ENCODE measurements around the gene KRT39. TPM values are rescaled to one million over a fixed set of nuclear protein-coding genes. Genes with fewer than 3 reads are reported as not detected.

Gene KRT39
- total RNA-seq (2022; extraction: Qiagen RNA extraction): not detected in 5 replicates

DNA sequence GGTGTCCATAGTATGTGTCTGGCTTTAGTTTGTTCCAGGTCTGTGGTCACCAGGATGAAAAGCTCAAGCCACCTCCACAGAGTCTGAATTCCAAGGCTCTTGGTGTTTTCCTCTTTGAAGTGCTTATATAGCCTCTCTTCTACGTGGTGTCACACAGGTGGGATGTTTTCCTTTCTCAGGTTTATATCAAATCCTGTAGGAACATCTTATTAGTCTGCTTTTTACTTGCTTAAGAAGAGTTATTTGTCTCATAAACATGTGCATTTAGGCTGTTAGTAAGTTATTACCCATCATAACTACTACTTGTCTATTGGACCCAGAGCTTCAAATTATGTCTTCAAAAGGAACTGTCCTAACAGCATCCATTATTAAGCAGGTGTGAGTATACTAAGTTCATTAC, at the start of gene KRT39:
TSS of gene KRT39 (minus strand) at position 101 of the 400 bp plus-strand sequence. CDS start at position 9, 92 bp downstream.

DNA sequence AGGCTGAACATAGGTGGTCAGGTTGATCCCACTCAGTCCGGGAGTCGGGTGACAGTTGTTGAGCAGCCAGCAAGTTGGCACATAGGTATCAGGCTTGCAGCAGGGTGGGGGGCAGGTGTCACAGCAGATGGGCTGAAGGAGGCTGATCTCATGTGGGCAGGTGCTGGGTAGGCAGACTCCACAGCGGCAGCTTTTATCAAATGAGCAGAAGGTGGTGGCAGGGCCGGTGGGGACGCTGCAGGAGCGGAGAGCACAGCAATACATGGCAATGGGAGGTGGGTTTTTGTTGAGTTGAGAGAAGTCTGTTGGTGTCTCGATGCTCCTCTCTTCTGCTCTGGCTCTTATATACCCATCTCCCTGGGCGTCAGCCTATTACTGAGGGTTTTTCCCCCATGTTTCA, 42.1 kb upstream of the KRT39 start, which contains the start of gene KRTAP3-1:
TSS of gene KRTAP3-1 (minus strand) at position 318 of the 400 bp plus-strand sequence. CDS start at position 264, 54 bp downstream.

DNA sequence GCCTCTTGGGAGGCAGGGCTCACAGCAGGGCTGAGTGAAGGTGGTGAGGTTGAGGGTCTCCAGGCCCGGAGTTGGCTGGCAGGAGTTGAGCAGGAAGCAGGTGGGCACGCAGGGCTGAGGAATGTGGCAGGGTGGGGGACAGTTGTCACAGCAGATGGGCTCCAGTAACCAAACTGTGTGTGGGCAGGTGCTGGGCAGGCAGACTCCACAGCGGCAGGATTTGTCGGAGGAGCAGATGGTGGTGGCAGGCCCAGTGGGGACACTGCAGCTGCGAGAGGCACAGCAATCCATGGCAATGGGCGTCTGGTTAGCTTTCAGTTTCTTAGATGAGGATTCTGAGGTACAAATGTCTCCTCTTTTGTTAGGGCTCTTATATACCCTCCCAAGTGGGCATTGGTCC, 32.8 kb upstream of the KRT39 start, which contains the start of gene KRTAP3-2:
TSS of gene KRTAP3-2 (minus strand) at position 344 of the 400 bp plus-strand sequence. CDS start at position 291, 53 bp downstream.

DNA sequence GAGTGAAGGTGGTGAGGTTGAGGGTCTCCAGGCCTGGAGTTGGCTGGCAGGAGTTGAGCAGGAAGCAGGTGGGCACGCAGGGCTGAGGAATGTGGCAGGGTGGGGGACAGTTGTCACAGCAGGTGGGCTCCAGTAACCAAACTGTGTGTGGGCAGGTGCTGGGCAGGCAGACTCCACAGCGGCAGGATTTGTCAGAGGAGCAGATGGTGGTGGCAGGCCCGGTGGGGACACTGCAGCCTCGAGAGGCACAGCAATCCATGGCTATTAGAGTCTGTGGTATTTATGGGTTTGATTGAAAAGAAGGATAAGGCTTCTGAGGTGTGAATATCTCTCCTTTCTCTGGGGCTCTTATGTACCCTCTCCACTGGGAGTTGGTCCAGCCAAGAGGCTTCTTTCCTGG, 27.1 kb upstream of the KRT39 start, which contains the start of gene KRTAP3-3:
TSS of gene KRTAP3-3 (minus strand) at position 326 of the 400 bp plus-strand sequence. CDS start at position 259, 67 bp downstream.

GRCh38 chr17:40984226-40984625, 17.5 kb upstream of the KRT39 start, which contains the start of gene KRT40:
KRT40 (minus strand) TSS chr17:40984326; CDS start chr17:40984273, 53 bp downstream.

GRCh38 chr17:40937384-40937819, 29.3 kb downstream of the KRT39 start, which contains the start of gene KRT23:
KRT23 (minus strand) TSS chr17:40937646; CDS start chr17:40936603, 1,043 bp downstream.

Other genes with a start within 250 kb of the KRT39 start
- not detected in 5 replicates for gene KRT25, start 211.6 kb downstream of the KRT39 start, total RNA-seq (2022; extraction: Qiagen RNA extraction)
- not detected in 5 replicates for gene KRT26, start 194.7 kb downstream of the KRT39 start, total RNA-seq (2022; extraction: Qiagen RNA extraction)
- gene KRT27, start 184.4 kb downstream of the KRT39 start, total RNA-seq (2022; extraction: Qiagen RNA extraction): 0.19 TPM in 1 of 5 replicates, not detected in the others
- not detected in 5 replicates for gene KRT28, start 167.0 kb downstream of the KRT39 start, total RNA-seq (2022; extraction: Qiagen RNA extraction)
- gene KRT10, start 144.3 kb downstream of the KRT39 start, total RNA-seq (2022; extraction: Qiagen RNA extraction): 70.6 to 111 TPM (median 103 TPM) in 5 replicates
- gene KRT12, start 99.7 kb downstream of the KRT39 start, total RNA-seq (2022; extraction: Qiagen RNA extraction): not detected in 5 replicates
- gene KRT20, start 81.7 kb downstream of the KRT39 start, total RNA-seq (2022; extraction: Qiagen RNA extraction): 0.17 to 0.45 TPM (median 0.26 TPM) in 5 replicates
- 0.08 to 0.15 TPM (median 0.08 TPM) in 3 of 5 replicates, not detected in the others for gene KRT23, start 29.3 kb downstream of the KRT39 start, total RNA-seq (2022; extraction: Qiagen RNA extraction)
- not detected in 5 replicates for gene KRT40, start 17.4 kb upstream of the KRT39 start, total RNA-seq (2022; extraction: Qiagen RNA extraction)
- gene KRTAP3-3, start 27.2 kb upstream of the KRT39 start, total RNA-seq (2022; extraction: Qiagen RNA extraction): not detected in 5 replicates
- 0.22 to 0.42 TPM (median 0.37 TPM) in 3 of 5 replicates, not detected in the others for gene KRTAP3-2, start 33.0 kb upstream of the KRT39 start, total RNA-seq (2022; extraction: Qiagen RNA extraction)
- gene KRTAP3-1, start 42.2 kb upstream of the KRT39 start, total RNA-seq (2022; extraction: Qiagen RNA extraction): 0.35 TPM in 1 of 5 replicates, not detected in the others
- gene KRTAP1-5, start 60.3 kb upstream of the KRT39 start, total RNA-seq (2022; extraction: Qiagen RNA extraction): not detected in 5 replicates
- not detected in 5 replicates for gene KRTAP1-4, start 63.2 kb upstream of the KRT39 start, total RNA-seq (2022; extraction: Qiagen RNA extraction)
- gene KRTAP1-3, start 67.9 kb upstream of the KRT39 start, total RNA-seq (2022; extraction: Qiagen RNA extraction): not detected in 5 replicates
- not detected in 5 replicates for gene KRTAP1-1, start 74.5 kb upstream of the KRT39 start, total RNA-seq (2022; extraction: Qiagen RNA extraction)
- gene KRTAP2-1, start 80.4 kb upstream of the KRT39 start, total RNA-seq (2022; extraction: Qiagen RNA extraction): not detected in 5 replicates
- not detected in 5 replicates for gene KRTAP2-2, start 88.3 kb upstream of the KRT39 start, total RNA-seq (2022; extraction: Qiagen RNA extraction)
- gene KRTAP2-3, start 93.2 kb upstream of the KRT39 start, total RNA-seq (2022; extraction: Qiagen RNA extraction): 0.22 TPM in 1 of 5 replicates, not detected in the others
- not detected in 5 replicates for gene KRTAP2-4, start 98.9 kb upstream of the KRT39 start, total RNA-seq (2022; extraction: Qiagen RNA extraction)
- not detected in 5 replicates for gene KRTAP4-7, start 117.2 kb upstream of the KRT39 start, total RNA-seq (2022; extraction: Qiagen RNA extraction)
- not detected in 5 replicates for gene KRTAP4-8, start 131.2 kb upstream of the KRT39 start, total RNA-seq (2022; extraction: Qiagen RNA extraction)
- not detected in 5 replicates for gene KRTAP4-16, start 135.3 kb upstream of the KRT39 start, total RNA-seq (2022; extraction: Qiagen RNA extraction)
- not detected in 5 replicates for gene KRTAP4-9, start 138.4 kb upstream of the KRT39 start, total RNA-seq (2022; extraction: Qiagen RNA extraction)
- not detected in 5 replicates for gene KRTAP4-11, start 151.4 kb upstream of the KRT39 start, total RNA-seq (2022; extraction: Qiagen RNA extraction)
- not detected in 5 replicates for gene KRTAP4-12, start 157.2 kb upstream of the KRT39 start, total RNA-seq (2022; extraction: Qiagen RNA extraction)
- gene KRTAP4-6, start 173.6 kb upstream of the KRT39 start, total RNA-seq (2022; extraction: Qiagen RNA extraction): not detected in 5 replicates
- gene KRTAP4-5, start 182.9 kb upstream of the KRT39 start, total RNA-seq (2022; extraction: Qiagen RNA extraction): not detected in 5 replicates
- gene KRTAP4-4, start 193.8 kb upstream of the KRT39 start, total RNA-seq (2022; extraction: Qiagen RNA extraction): not detected in 5 replicates
- gene KRTAP4-3, start 201.3 kb upstream of the KRT39 start, total RNA-seq (2022; extraction: Qiagen RNA extraction): not detected in 5 replicates
- gene KRTAP4-2, start 211.3 kb upstream of the KRT39 start, total RNA-seq (2022; extraction: Qiagen RNA extraction): not detected in 5 replicates
- gene KRTAP4-1, start 218.0 kb upstream of the KRT39 start, total RNA-seq (2022; extraction: Qiagen RNA extraction): 0.16 to 0.38 TPM (median 0.18 TPM) in 3 of 5 replicates, not detected in the others
- gene KRTAP9-1, start 222.9 kb upstream of the KRT39 start, total RNA-seq (2022; extraction: Qiagen RNA extraction): not detected in 5 replicates